Stomach smooth muscle (tissue), 2 donors: Measurements from ENCODE around the gene NANS.
"Not testable (repeated sequence)": the region's sequence is repeated elsewhere in the genome, so short reads cannot be mapped to it uniquely, and the experiment has no call there.

Experiments
- H3K27ac ChIP-seq: one replicate; pipeline ENCODE4 v1.7.0; 2013; ENCODE audit warnings: mild to moderate bottlenecking, low read length, inconsistent platforms
- H3K27me3 ChIP-seq, 2 donors: one replicate each; pipeline ENCODE4 v1.7.0; 2013; ENCODE audit warnings: low read length in 2 of 2; ENCODE audit not compliant: insufficient read depth in 2 of 2, control insufficient read depth in 1 of 2
- H3K36me3 ChIP-seq, 2 donors: one replicate each; pipeline ENCODE4 v1.7.0; 2013; ENCODE audit warnings: low read length in 2 of 2; ENCODE audit not compliant: control insufficient read depth in 2 of 2, insufficient read depth in 2 of 2
- H3K4me1 ChIP-seq: one replicate; pipeline ENCODE4 v1.7.0; 2013; ENCODE audit warnings: low read length; ENCODE audit not compliant: control insufficient read depth, insufficient read depth
- H3K4me3 ChIP-seq, 2 donors: one replicate each; pipeline ENCODE4 v1.7.0; 2013; ENCODE audit warnings: low read length in 2 of 2
- H3K9ac ChIP-seq, 2 donors: one replicate each; pipeline ENCODE4 v1.7.0; 2013; ENCODE audit warnings: low read length in 2 of 2, mild to moderate bottlenecking in 1 of 2
- H3K9me3 ChIP-seq, 2 donors: one replicate each; pipeline ENCODE4 v1.7.0; 2013; ENCODE audit warnings: low read length in 2 of 2; ENCODE audit not compliant: control insufficient read depth in 2 of 2
- donor health status: healthy.
- donor health status: Pancreatic carcinoma.

The NANS gene

DNA sequence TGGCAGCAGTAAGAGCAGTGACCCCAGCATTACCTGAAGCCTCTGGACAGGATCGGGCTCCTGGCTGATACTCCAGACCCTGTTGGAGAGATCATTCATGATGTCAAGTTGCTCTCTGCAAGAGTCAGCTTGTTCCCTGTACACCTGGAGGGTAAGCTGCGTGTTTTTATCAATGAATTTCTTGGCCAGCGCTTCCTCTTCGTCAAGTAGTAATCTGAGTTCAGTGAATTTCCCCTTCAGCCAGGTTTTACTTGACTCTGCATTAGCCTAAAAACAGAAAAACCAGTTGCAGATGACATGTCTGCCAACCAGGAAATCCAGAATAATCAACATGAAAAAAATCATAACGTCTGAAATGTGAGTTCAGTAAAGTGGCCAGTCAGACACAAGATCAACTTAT, 43.4 kb downstream of the NANS start:
- no peaks in the 10 kb centered on the region for H3K27me3 ChIP-seq
- H3K36me3 ChIP-seq = no peaks in the 10 kb centered on the region
- no peaks in the 10 kb centered on the region for H3K4me1 ChIP-seq
- H3K9ac ChIP-seq = no peak overlapping the region
- H3K27ac ChIP-seq = no peak overlapping the region
- no peaks in the 10 kb centered on the region for H3K9me3 ChIP-seq
- no peak overlapping the region for H3K4me3 ChIP-seq

DNA sequence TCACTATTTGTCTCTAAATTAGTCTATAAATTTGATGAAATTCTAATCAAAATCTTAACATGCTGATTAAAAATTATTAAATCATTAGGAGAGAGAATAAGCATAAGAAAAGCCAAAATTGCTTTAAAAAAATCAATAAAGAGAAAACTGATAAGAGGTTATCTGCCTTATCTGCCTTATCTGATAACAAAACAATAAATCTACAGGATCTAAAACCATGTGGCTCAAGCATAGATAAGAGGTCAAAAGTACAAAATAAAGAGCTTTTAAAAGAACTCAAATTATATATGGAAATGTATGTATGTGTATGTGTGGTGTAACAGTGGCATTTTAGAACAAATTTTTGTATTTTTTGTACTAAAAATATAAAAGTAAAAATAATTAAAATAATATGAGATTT, 43.9 kb downstream of the NANS start:
- no peak overlapping the region for H3K4me3 ChIP-seq
- H3K27ac ChIP-seq = no peak overlapping the region
- no peak overlapping the region for H3K9ac ChIP-seq
- no peaks in the 10 kb centered on the region for H3K27me3 ChIP-seq
- no peaks in the 10 kb centered on the region for H3K4me1 ChIP-seq
- H3K9me3 ChIP-seq = no peaks in the 10 kb centered on the region
- H3K36me3 ChIP-seq = no peaks in the 10 kb centered on the region

DNA sequence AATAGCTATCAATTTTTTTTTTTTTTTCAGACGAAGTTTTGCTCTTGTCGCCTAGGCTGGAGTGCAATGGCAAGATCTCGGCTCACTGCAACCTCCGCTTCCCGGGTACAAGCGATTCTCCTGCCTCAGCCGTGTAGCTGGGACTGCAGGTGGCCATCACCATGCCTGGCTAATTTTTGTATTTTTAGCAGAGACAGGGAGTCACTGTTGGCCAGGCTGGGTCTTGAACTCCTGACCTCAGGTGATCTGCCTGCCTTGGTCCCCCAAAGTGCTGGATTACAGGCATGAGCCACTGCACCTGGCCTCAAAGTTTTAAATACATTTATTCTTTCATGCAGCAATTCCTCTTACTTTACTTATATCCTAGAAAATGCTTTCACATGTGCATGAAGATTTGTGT, 44.9 kb downstream of the NANS start:
- Histone ChIP-seq H3K9me3 (no peaks in the 10 kb centered on the region), H3K4me3 (no peak overlapping the region), H3K9ac (no peak overlapping the region), H3K27me3 (no peaks in the 10 kb centered on the region), H3K36me3 (no peaks in the 10 kb centered on the region), H3K27ac (no peak overlapping the region), H3K4me1 (no peaks in the 10 kb centered on the region)

DNA sequence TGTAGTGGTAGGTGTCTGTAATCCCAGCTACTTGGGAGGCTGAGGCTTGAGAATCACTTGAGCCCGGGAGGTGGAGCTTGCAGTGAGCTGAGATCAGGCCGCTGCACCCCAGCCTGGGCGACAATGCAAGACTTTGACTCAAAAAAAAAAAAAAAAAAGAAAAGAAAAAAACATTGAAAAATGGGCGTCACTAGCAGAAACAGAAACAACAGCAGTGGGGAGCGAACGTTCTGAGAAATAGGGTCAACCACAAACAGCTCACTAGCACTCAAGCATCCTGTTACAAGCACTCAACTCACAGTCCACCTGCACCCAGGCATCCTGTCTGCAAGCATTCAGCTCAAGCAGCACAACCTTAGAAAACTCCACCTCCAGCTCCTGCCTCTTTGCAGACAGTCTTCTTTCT, 45.3 kb downstream of the NANS start:
- Histone ChIP-seq H3K9ac (no peak overlapping the region), H3K27me3 (no peaks in the 10 kb centered on the region), H3K9me3 (no peaks in the 10 kb centered on the region), H3K27ac (no peak overlapping the region), H3K36me3 (no peaks in the 10 kb centered on the region), H3K4me1 (no peaks in the 10 kb centered on the region), H3K4me3 (no peak overlapping the region)

DNA sequence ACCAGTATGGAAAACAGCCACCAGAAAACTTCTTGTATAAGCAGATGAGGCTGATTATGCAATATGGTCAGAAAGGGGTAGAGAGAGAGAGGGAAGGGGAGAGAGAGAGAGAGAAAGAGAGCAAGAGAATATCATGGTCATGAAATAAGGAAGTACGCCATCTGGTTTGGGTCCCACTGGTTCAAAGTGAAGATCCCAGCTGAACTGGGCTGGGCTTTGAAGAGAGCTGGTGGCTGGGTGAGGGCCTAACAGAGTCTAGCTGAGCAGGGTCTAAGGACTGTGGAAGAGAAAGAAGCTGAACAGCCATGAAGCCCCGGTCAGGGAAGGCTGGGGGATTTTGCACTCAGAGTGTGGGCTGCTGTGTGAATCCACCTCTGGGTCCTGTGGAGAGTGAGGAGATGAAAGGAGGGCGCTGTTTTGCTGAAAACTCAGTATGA, 47.9 kb downstream of the NANS start:
- H3K9ac ChIP-seq = no peak overlapping the region
- H3K27ac ChIP-seq = no peak overlapping the region
- H3K9me3 ChIP-seq = no peaks in the 10 kb centered on the region
- no peaks in the 10 kb centered on the region for H3K4me1 ChIP-seq
- no peak overlapping the region for H3K4me3 ChIP-seq
- no peaks in the 10 kb centered on the region for H3K27me3 ChIP-seq
- peaks cover 0 to 4% of the 10 kb centered on the region in 2 donors for H3K36me3 ChIP-seq

DNA sequence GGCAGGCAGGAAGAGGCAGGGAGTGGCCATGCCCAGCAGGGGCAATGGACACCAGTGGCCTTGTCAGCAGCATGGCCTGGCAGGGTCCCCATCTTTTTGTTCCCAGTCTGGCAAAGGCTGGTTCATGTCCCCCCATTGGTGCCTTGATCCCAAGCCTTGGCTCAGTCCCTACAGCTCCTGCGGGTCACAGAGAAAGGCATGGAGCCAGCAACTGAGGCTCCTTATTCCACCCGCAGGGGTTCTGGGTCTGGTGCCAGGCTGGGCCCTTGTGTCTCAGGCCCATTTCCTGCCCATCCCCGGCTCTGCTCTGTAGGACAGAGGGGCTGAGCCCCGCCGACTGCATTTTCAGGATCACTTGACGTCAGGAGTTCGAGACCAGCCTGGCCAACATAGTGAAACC, 48.5 kb downstream of the NANS start:
- no peaks in the 10 kb centered on the region for H3K4me1 ChIP-seq
- H3K27ac ChIP-seq = no peak overlapping the region
- peaks cover 0 to 4% of the 10 kb centered on the region in 2 donors for H3K36me3 ChIP-seq

DNA sequence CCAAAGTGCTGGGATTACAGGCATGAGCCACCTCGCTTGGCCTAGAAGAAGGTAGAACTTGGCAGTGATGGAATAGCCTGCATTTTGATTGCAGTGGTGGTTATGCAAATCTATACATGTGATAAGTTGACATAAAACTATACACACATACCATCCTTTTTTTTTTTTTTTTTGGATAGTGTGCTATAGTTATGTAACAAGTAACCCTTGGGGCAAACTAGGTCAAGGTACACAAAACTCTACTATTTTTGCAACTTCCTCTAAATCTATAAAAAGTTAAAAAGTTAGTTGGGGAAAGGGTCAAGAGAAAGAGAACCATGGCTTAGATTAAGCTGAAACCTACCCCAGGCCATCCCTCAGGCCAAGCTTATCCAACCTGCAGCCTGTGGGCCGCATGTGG, 51.4 kb downstream of the NANS start:
- Histone ChIP-seq H3K4me3 (no peak overlapping the region), H3K4me1 (no peaks in the 10 kb centered on the region), H3K9me3 (no peaks in the 10 kb centered on the region), H3K27me3 (no peaks in the 10 kb centered on the region), H3K36me3 (peaks cover 0 to 4% of the 10 kb centered on the region in 2 donors), H3K9ac (no peak overlapping the region), H3K27ac (no peak overlapping the region)

More for the DNA sequence above, 48.5 kb downstream of the NANS start:
- Histone ChIP-seq H3K4me3 (no peak overlapping the region), H3K27me3 (no peaks in the 10 kb centered on the region), H3K9me3 (no peaks in the 10 kb centered on the region), H3K9ac (no peak overlapping the region)

DNA sequence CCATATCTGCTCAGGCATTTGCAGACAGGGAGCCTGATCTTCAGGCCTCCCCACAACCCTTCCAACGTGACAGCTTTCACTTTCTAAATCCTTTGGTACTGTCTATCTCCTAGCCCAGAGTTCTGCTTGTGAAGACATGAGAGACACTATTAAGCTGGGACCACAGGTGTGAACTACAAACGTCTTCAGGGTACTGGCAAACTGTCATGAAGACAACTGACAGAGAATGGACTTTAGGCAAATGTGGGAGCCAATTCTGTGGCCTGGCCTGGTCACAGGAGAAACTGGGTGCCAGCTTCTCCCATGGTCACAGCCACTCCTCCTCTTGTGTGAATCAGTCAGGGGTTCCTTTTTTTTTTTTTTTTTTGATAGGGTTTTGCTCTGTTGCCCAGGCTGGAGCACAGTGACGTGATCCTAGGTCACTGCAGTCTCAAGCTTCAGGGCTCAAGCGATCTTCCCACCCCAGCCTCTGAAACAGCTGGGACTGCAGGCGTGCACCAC, 52.0 kb downstream of the NANS start:
- H3K9ac ChIP-seq = no peak overlapping the region
- H3K36me3 ChIP-seq = peaks cover 0 to 4% of the 10 kb centered on the region in 2 donors
- H3K4me3 ChIP-seq = no peak overlapping the region
- no peaks in the 10 kb centered on the region for H3K4me1 ChIP-seq
- H3K9me3 ChIP-seq = no peaks in the 10 kb centered on the region
- H3K27ac ChIP-seq = no peak overlapping the region
- H3K27me3 ChIP-seq = no peaks in the 10 kb centered on the region

DNA sequence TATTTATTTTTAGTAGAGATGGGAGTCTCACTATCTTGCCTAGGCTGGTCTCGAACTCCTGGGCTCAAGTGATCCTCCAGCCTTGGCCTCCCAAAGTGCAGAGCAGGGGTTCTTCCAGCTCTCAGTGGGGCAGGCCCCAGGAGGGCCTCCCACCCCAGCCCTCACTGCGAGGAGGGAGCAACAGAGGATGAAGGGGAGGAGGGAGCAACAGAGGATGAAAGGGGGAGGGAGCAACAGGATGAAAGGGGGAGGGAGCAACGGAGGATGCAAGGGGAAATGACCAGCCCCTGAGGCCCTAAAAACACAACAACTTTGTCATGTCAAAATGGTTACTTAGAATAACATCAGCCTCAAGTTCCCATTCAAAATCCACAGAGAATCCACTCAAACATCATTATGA, 52.5 kb downstream of the NANS start:
- Histone ChIP-seq H3K4me3 (no peak overlapping the region), H3K27ac (no peak overlapping the region), H3K4me1 (no peaks in the 10 kb centered on the region), H3K27me3 (no peaks in the 10 kb centered on the region), H3K9ac (no peak overlapping the region), H3K36me3 (peaks cover 0 to 4% of the 10 kb centered on the region in 2 donors), H3K9me3 (no peaks in the 10 kb centered on the region)

DNA sequence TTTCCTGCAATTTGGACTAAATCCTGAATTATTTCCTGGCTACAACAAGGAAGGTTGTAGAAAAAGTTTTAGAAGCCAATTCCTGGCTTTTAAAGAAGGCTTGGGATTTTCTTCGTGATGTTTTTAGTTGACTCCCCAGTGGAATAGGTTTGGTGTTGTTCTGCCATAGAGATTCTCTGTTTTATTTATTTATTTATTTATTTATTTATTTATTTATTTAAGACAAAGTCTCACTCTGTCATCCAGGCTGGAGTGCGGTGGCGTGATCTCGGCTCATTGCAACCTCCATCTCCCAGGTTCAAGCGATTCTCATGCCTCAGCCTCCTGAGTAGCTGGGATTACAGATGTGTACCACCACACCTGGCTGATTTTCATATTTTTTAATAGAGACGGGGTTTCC, 60.6 kb downstream of the NANS start:
- not testable (repeated sequence) for H3K9me3 ChIP-seq, H3K27me3 ChIP-seq, H3K27ac ChIP-seq, H3K36me3 ChIP-seq, H3K9ac ChIP-seq, H3K4me3 ChIP-seq
- peaks cover 12% of the 10 kb centered on the region for H3K4me1 ChIP-seq

DNA sequence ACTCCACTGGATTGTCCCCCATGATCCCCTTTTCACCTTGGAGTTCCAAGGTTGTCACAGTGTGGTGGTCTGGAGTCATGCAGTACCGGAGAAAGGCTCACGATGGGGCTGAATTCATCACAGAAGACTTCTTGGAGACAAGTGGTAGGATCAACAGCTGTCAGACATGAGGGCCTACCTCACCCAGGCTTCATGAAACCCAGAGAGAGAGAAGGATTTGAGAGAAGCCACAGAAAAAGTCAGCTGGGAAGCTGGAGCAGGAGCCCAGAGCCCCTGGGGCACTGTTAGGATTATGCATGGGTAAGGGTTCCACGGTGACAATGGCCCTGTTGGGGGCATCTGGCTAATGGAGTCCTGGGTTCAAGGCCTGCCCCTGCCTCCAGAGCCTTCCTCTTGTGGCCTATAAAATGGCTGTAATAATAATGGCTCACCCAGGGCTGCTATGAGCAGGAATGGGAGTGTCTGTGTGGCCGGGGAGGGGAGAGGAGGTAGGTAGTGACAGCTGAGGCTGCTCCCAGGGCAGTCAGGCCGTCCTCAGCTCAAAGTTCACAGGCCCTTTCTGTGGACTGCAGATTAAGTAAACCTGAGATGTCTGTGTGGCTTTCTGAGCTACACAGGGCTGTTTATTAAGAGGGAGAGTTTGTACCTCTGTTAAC, 61.6 kb downstream of the NANS start:
- Histone ChIP-seq H3K9me3 (no peaks in the 10 kb centered on the region), H3K27ac (no peak overlapping the region), H3K27me3 (no peaks in the 10 kb centered on the region), H3K4me3 (peak overlapping the region; percentile 71 to 83), H3K4me1 (peaks cover 12% of the 10 kb centered on the region), H3K36me3 (no peaks in the 10 kb centered on the region), H3K9ac (peak overlapping the region in 1 of 2 donors; percentile 64)
